GM12874 (cell line): ENCODE results near the gene PNCK.

Experiments
- CTCF ChIP-seq: IDR thresholded peaks from 2 replicates; pipeline ENCODE4 v1.5.1; 2011; ENCODE audit warnings: low read depth, mild to moderate bottlenecking, control low read depth, low read length, moderate library complexity; ENCODE audit not compliant: insufficient read depth

Gene PNCK

GRCh38 chrX:153638436-153639176, 35.0 kb downstream of the PNCK start:
- TF ChIP-seq CTCF: no peak

GRCh38 chrX:153638041-153638371, 35.6 kb downstream of the PNCK start:
- no peak for TF ChIP-seq CTCF

- TF ChIP-seq CTCF: no peak
These were observed 36.2 kb downstream of the PNCK start for GRCh38 chrX:153637121-153638040.

- no peak for TF ChIP-seq CTCF
These were observed 36.9 kb downstream of the PNCK start for GRCh38 chrX:153636716-153637115.

- TF ChIP-seq CTCF: peak; percentile 37; the same call in 1 of the 2 replicates
These were observed 37.6 kb downstream of the PNCK start for GRCh38 chrX:153635788-153636668.

- TF ChIP-seq CTCF: no peak
These were observed 38.2 kb downstream of the PNCK start for GRCh38 chrX:153635388-153635787.

GRCh38 chrX:153634832-153635231, 38.8 kb downstream of the PNCK start:
- TF ChIP-seq CTCF: no peak
